GM18858 (cell line): ENCODE measurements around the gene DNAH1.

Experiments used
- ATAC-seq: cut with Tn5 transposase; IDR thresholded peaks from one replicate; pipeline ENCODE4 v1.9.1; 2021; ENCODE audit not compliant: unreplicated experiment

DNAH1 gene

GRCh38 chr3:52355526-52355925, 39.4 kb downstream of the DNAH1 start:
- ATAC-seq = no peak

DNA sequence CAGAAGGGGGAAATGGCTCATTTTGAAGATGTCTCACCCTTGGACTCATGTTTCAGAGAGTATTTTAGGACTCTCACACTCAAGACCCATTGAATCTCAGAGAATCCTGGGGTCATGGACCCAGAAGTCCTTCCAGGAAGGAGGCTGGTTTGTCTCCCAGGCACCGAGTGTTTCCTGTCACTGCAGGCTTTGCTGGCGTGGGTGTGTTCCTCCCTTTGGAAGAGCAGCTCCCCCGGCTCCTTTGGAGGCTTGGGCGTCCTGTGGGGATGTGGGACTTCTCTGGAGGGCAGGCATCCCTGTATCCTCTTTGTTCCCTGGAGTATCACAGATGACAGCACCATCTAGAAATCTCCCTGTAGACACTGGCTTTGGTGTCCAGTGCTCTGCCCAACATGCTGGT, 40.0 kb downstream of the DNAH1 start:
- no peak for ATAC-seq

GRCh38 chr3:52357151-52358080, 41.3 kb downstream of the DNAH1 start:
- no peak for ATAC-seq

DNA sequence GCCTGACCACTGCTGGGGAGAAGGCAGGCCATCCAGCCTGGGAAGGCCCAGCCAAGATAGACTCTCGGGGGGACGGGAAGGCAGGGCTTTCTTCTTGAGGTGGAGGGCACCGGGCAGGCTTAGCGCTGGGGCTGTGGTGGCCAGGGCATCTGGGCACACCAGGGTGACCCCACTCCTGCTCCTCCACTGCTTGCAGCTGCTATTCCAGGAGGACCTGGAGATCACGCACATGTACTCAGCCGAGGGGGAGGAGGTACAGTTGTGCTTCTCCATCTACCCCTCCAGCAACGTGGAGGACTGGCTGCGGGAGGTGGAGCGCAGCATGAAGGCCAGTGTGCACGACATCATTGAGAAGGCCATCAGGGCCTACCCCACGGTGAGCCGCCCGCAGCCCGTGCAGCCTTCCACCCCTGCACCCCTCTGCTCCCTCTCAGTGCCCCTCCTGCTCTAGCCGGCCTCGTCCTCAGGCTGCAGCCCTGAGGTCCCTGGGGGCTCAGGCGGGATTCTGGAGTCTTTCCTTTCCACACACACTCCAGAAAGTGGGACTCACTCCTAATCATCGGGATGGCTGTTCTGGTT, 42.3 kb downstream of the DNAH1 start:
- no peak for ATAC-seq

DNA sequence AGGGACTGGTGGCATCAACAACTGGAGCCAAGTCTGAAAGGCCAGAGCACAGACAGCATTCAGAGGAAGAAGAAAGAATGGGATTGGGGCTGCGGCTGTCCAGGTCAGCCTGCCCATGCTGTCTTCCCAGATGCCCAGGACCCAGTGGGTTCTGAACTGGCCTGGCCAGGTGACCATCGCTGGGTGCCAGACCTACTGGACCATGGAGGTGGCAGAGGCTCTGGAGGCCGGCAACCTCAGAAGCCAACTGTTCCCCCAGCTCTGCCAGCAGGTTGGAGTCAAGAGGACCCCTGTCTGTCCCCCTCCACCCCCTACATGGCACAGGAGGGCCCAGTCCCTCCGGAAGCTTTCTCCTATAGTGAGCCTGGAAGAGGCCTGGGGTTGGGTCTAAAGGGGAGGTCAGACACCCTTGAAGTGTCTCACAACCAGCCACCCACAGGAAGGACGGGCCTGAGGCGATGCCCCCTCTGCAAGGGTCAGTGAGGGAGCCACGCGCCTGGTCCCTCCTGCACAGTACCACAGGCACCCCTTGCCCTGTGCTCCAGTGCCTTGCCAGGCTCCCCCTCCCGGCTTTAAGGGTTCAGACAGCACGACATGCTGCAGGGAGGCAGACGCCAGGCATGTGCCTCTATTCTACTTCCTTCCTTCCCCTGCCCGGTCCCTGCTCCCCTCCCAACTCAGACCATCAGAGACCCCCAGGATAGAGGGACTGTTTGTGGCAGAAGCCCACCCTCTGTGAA, 43.2 kb downstream of the DNAH1 start:
- ATAC-seq = no peak

- no peak for ATAC-seq
These were observed 44.9 kb downstream of the DNAH1 start for GRCh38 chr3:52361011-52361410.

- no peak for ATAC-seq
These were observed 45.3 kb downstream of the DNAH1 start for GRCh38 chr3:52361454-52361853.

DNA sequence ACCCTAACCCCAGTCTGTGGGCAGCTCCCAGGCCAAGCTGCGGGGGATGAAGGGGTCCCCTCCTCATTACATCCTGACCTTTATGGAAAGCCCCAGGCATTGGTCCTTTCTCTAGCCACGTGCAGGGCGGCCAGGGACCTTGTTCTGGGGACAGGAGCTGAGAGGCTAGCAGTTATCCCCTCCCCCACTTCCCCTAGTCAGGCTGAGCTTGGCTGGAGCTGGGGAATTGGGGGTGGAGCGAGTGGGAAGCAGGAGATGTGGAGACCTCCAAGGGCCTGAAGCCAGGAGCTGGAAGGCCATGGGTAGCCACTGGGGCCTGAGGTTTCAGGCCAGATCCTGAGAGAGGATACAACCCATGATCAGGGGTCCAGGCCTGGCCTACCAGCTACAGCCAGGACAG, 45.8 kb downstream of the DNAH1 start:
- ATAC-seq = no peak

GRCh38 chr3:52364322-52365035, 48.4 kb downstream of the DNAH1 start:
- ATAC-seq = no peak

DNA sequence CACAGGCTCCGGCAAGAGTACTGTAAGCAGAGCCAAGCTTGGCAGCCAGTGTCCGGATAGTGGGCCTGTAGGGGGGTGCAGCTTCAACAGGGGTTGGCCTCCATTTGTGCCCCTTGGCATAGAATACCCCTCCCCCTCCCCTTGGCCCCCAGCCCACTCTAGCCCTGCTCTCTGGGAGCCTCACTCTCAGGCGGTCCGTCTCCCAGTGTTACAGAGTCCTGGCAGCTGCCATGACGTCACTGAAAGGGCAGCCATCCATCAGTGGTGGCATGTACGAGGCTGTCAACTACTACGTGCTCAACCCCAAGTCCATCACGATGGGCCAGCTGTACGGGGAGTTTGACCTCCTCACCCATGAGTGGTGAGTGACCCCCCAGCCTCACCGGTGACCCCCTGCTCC, 50.4 kb downstream of the DNAH1 start:
- ATAC-seq = no peak

DNA sequence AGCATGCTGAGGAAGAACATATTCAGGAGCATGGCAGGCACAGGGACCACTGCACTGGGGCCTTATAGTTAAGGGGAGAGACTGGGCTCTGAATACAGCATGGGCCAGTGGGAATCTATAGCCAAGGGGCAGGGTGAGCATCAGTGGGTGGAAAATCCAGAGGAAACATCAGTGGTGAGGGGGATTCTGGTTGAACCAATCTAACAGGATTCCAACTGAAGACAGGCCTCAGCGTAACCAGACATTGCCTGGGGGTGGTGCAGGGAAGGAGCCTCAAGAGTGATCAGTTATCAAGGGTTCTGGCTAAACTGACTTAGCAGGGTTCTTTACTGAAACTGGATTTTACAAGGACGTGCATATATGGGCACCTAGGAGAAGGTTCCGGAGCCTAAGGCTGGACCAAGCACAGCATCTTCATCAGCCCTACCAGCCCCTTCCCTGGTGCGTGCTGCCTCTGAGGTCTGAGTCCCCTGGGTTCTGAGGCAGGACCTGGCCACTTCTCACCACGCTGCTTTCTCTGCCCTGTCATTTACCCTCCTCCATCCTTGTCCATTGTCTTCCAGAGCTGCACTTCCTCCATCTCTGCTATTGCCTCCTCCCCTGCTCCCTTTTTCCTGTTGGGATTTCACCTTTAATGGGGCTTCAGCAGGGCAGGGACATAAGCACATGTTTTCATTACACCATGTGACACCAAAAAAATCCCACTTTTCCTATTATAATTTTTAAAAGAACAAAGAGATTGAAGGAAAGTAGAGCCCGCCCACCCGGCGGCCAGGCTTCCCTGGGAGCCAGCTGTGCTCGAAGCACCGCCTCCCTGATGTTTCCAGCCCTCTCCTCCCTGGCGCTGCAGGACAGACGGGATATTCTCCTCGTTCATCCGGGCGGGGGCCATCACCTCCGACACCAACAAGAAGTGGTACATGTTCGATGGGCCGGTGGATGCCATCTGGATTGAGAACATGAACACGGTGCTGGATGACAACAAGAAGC, 52.1 kb downstream of the DNAH1 start:
- no peak for ATAC-seq

GRCh38 chr3:52370531-52370930, 54.4 kb downstream of the DNAH1 start:
- ATAC-seq = no peak

DNA sequence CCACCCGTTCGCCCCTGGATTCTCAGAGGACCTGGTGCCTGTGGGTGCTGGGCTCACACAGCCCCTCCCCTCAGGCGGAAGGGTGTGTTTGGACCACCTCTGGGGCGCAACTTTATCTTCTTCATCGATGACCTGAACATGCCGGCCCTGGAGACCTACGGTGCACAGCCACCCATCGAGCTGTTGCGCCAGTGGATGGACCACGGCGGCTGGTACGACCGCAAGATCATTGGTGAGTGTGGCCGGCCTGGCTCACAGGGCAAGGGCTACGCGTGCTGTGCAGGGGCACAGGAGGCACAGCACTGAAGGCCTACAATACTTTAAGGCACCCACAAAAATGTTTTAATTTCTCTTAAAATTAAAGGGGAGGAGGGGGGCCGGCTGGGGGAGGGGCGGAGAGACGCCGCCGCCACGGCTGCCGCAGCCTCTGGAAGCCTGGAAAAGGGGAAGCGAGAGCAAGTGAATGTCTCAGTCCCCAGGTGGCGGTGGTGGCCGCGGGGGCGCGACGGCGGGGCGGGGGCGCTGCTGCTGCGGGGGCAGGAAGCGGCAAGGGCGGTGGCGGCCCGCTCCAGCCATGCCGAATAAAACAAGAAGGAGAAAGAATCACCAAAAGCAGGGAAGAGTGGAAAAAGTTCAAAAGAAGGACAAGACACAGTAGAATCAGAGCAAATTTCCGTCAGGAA, 56.8 kb downstream of the DNAH1 start:
- no peak for ATAC-seq

DNA sequence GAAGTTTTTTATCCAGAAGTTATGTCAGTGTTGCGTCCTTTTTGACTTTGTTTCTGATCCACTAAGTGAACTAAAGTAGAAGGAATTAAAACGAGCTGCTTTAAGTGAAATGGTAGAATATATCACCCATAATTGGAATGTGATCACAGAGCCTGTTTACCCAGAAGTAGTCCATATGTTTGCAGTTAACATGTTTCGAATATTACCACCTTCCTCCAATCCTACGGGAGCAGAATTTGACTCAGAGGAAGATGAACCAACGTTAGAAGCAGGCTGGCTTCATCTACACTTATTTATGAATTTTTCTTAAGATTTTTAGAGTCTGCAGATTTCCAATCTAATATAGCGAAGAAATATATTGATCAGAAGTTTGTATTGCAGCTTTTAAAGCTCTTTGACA, 57.6 kb downstream of the DNAH1 start:
- ATAC-seq = no peak

DNA sequence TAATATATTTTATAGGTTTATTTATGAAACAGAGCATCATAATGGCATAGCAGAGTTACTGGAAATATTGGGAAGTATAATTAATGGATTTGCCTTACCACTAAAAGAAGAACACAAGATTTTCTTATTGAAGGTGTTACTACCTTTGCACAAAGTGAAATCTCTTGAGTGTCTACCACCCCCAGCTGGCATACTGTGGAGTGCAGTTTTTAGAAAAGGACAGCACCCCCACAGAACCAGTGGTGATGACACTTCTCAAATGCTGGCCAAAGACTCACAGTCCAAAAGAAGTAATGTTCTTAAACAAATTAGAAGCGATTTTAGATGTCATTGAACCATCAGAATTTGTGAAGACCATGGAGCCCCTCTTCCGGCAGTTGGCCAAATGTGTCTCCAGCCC, 58.1 kb downstream of the DNAH1 start:
- ATAC-seq = no peak

GRCh38 chr3:52379610-52380009, 63.5 kb downstream of the DNAH1 start:
- ATAC-seq = no peak

DNA sequence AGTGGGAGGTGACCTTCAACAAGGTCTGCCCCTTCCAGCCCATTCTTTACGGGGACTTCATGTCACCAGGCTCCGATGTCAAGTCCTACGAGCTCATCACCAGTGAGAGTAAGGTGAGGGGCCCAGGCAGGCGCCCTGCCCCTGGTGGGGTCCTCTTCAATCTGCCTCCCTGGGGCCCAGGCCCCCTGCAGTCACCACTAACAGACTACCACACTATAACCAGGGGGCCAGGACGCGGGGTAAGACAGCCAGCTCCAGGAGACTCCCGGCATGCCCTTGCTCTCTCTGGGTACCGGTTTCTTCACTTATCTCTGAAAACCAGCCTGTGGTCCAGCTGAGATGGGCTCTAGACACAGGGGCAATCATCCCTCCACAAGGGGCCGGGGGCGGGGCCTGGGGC, 63.9 kb downstream of the DNAH1 start:
- no peak for ATAC-seq

GRCh38 chr3:52381623-52382022, 65.5 kb downstream of the DNAH1 start:
- ATAC-seq = no peak

GRCh38 chr3:52383446-52383845, 67.3 kb downstream of the DNAH1 start:
- ATAC-seq = no peak
